ENCODE data around the gene STARD3. TPM values are rescaled to one million over a fixed set of nuclear protein-coding genes. Genes with fewer than 3 reads are reported as not detected.
"Not testable (repeated sequence)": the region's sequence is repeated elsewhere in the genome, so short reads cannot be mapped to it uniquely, and the experiment has no call there.

Gene STARD3
- 10 to 100 TPM; 32.8 to 35.4 TPM for total RNA-seq
- long read RNA-seq, donor 1, transcript STARD3-201 (15 exons, 2,132 nt): major isoform, 9 of 21 reads
- long read RNA-seq, donor 1, partial matches to known transcripts: 5 of 21 reads
- long read RNA-seq, donor 1, other reads (novel, unspliced or antisense): 7 of 21 reads
- long read RNA-seq, donor 2, transcript STARD3-201 (15 exons, 2,132 nt): major isoform, 85 of 144 reads
- long read RNA-seq, donor 2, partial matches to known transcripts: 16 of 144 reads
- long read RNA-seq, donor 2, other reads (novel, unspliced or antisense): 39 of 144 reads

GRCh38 chr17:39636927-39637736 is at the start of gene STARD3:
TSS of gene STARD3 (plus strand) at chr17:39637144. CDS start at chr17:39653532, 16,388 bp downstream.
- peak; percentile 98 for DNase-seq (ENCODE audit: low spot score)
- intact Hi-C loops (cut with DNase I): loop anchor here in 1 of 2 donors (5.0 to 10.0 kb wide), 2 partner anchors 48 to 115 kb away; partner anchors contain the start of gene PGAP3

GRCh38 chr17:39590180-39590579 is 46.8 kb upstream of the STARD3 start:
- DNase-seq (ENCODE audit: low spot score); intact Hi-C loops (cut with DNase I): not testable (repeated sequence)

GRCh38 chr17:39591958-39592954 is 44.7 kb upstream of the STARD3 start:
- intact Hi-C loops (cut with DNase I): no loop called here
- no peak for DNase-seq (ENCODE audit: low spot score)

- DNase-seq (ENCODE audit: low spot score): no peak
Measured at GRCh38 chr17:39593371-39593770, 43.6 kb upstream of the STARD3 start.

GRCh38 chr17:39595294-39595693 is 41.6 kb upstream of the STARD3 start:
- DNase-seq (ENCODE audit: low spot score): no peak
- intact Hi-C loops (cut with DNase I): no loop called here

More at GRCh38 chr17:39593371-39593770, 43.6 kb upstream of the STARD3 start:
- intact Hi-C loops (cut with DNase I): no loop called here

GRCh38 chr17:39595928-39596510 is 40.9 kb upstream of the STARD3 start:
- intact Hi-C loops (cut with DNase I): no loop called here
- no peak for DNase-seq (ENCODE audit: low spot score)

- intact Hi-C loops (cut with DNase I): no loop called here
- no peak for DNase-seq (ENCODE audit: low spot score)
Measured at GRCh38 chr17:39596543-39597267, 40.2 kb upstream of the STARD3 start.

- intact Hi-C loops (cut with DNase I): no loop called here
- DNase-seq (ENCODE audit: low spot score): no peak
Measured at GRCh38 chr17:39597372-39598046, 39.4 kb upstream of the STARD3 start.

- intact Hi-C loops (cut with DNase I): no loop called here
- no peak for DNase-seq (ENCODE audit: low spot score)
Measured at GRCh38 chr17:39598047-39598481, 38.9 kb upstream of the STARD3 start.

GRCh38 chr17:39598630-39599003 is 38.3 kb upstream of the STARD3 start:
- no peak for DNase-seq (ENCODE audit: low spot score)
- intact Hi-C loops (cut with DNase I): no loop called here

GRCh38 chr17:39599004-39599664 is 37.8 kb upstream of the STARD3 start:
- DNase-seq (ENCODE audit: low spot score): no peak
- intact Hi-C loops (cut with DNase I): no loop called here

- intact Hi-C loops (cut with DNase I): no loop called here
- DNase-seq (ENCODE audit: low spot score): no peak
Measured at GRCh38 chr17:39599665-39600231, 37.2 kb upstream of the STARD3 start.

GRCh38 chr17:39600288-39600996 is 36.5 kb upstream of the STARD3 start:
- no peak for DNase-seq (ENCODE audit: low spot score)

GRCh38 chr17:39600997-39601597 is 35.8 kb upstream of the STARD3 start:
- intact Hi-C loops (cut with DNase I): no loop called here
- no peak for DNase-seq (ENCODE audit: low spot score)

More at GRCh38 chr17:39600288-39600996, 36.5 kb upstream of the STARD3 start:
- intact Hi-C loops (cut with DNase I): no loop called here

- intact Hi-C loops (cut with DNase I): no loop called here
- DNase-seq (ENCODE audit: low spot score): no peak
Measured at GRCh38 chr17:39601758-39602532, 35.0 kb upstream of the STARD3 start.

Measured in posterior vena cava (tissue), 2 donors.